Measurements from ENCODE around the gene CLDN2.

GRCh38 chrX:106874075-106874474 lies 46.1 kb upstream of the CLDN2 start:
- TF ChIP-seq GATA3 (IDR thresholded peaks at IDR 0.05; ENCODE audit: low read depth, low read length) (no peak), GATA2 (IDR thresholded peaks at IDR 0.05; ENCODE audit: low read depth, low read length) (no peak)

Data from SH-SY5Y (cell line).